Stimulated activated CD4-positive, alpha-beta T cell treated with anti-CD3 and anti-CD28 coated beads, Interleukin-15, amount 100 ng/mL, for 48 hours (primary cell): ENCODE measurements around the gene AIFM1.
"Not testable (repeated sequence)": the region's sequence is repeated elsewhere in the genome, so short reads cannot be mapped to it uniquely, and the experiment has no call there.

ENCODE experiments used
- DNase-seq, 2 donors: peaks; one replicate each; pipeline ENCODE4 v3.0.0-alpha.2; 2020; ENCODE audit warnings: low read depth in 2 of 2

The AIFM1 gene

DNA sequence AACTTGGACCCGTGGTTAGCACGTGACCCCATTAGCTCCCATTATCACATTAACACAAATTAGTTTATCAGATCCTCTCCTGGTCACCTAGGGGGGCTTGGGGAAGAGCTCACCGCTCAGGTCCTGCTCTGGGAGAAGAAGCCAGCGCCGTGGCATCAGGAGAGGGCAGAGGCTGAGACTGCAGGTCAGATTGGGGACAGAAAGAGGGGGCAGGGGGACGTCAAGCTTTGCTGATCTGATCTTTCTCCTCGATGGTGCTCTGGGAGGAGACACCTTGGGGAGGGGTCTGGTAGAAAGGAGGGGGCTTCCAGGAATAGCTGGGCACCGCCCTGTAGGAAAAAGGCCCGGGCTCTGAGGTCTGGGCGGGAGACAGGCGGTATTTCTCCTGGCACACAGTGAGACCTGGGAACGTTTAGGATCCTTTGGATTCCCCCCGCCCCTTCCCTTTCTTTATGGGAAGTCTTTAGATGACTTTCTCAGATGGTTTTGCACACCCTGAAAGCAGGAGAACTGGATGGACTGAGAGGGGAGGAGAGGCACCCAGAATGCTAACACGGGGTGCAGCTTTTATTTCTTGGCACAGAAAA lies 46.2 kb downstream of the AIFM1 start:
- no peak for DNase-seq

GRCh38 chrX:130118441-130119311 lies 47.0 kb downstream of the AIFM1 start:
- DNase-seq = no peak

DNA sequence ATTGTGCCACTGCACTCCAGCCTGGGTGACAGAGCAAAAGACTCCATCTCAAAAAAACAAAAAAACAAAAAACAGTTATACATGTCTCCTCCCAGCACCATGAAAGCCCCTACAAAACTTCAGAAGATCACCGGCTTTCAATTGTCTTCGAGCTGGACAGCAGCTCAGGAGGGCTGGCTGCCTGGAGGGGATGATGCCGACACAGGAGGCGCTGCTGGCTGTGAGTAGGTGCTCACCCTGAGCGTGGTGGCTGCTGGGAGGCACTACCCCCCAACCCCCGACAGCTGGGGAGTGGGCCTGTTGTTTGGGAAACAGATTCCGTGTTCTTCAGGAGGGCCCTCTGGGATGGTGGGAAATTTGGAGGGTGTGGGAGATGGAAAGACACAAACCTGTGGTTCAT lies 48.5 kb downstream of the AIFM1 start:
- no peak for DNase-seq

GRCh38 chrX:130115119-130115885 lies 50.3 kb downstream of the AIFM1 start:
- DNase-seq = not testable (repeated sequence)

DNA sequence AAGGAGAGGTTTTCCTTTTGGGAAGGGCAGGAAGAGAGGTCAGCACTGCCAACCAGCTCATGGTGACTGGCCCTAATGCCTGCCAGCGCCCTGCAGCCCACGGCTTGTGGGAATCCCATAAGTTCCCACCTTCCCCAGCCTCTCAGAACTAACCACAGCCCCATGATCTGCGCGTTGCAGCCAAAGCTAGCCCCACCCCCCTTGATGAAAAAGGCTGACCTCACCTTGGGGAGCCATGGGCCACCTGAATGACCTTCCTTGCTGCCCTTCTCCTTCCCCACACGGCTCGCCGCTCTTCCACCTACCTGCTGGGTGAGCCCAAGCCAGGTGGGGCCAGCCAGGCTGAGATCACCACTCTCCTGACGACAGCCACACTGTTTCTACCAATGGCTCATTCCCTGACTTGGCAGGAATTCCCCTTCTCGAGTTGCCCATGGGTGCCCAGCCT lies 51.5 kb downstream of the AIFM1 start:
- DNase-seq = no peak

DNA sequence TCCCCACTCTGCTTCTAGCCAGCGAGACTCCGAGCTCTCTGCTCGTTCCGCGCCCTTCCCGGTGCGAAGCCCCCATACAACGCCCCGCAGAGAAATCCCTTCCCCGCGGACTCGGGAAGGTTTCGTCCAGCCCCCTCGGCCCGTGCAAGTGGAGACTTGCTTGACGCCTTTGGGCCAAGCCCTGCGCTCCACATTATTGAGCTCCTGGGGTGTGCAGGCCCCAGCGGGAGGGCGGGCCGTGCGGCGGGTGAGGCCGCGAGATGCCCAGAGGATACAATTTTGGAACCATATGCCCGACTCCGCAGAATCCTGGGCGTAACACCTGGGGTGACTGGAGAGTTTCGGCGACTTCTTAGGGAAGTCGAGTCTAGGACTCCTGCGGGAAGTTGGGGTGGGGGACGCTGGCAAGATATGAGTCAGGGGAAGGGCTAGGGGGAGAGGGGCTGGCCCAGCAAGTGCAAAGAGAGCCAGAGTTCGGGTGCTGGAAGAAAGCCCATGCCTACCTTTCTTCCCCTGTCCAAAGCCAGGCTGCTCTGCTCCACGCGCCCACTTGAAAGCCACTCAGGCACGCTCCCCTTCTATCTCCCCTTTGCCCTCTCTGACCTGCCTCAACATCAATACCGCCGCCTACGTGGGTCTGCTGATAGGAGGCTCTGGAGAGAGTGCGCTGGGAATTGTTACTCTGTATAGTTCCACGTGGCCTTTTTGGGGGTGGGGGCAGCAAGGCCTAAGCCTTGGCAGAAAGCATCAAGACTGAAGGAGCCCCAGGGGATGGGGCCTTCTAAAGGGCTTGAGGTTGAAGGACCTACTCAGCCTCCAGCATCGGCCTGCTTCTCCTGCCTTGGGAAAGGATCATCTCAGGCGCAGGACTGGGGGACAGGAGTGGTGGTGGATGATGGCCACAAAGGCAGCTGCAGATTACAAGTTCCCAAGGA lies 54.2 kb downstream of the AIFM1 start:
- DNase-seq = no peak

DNA sequence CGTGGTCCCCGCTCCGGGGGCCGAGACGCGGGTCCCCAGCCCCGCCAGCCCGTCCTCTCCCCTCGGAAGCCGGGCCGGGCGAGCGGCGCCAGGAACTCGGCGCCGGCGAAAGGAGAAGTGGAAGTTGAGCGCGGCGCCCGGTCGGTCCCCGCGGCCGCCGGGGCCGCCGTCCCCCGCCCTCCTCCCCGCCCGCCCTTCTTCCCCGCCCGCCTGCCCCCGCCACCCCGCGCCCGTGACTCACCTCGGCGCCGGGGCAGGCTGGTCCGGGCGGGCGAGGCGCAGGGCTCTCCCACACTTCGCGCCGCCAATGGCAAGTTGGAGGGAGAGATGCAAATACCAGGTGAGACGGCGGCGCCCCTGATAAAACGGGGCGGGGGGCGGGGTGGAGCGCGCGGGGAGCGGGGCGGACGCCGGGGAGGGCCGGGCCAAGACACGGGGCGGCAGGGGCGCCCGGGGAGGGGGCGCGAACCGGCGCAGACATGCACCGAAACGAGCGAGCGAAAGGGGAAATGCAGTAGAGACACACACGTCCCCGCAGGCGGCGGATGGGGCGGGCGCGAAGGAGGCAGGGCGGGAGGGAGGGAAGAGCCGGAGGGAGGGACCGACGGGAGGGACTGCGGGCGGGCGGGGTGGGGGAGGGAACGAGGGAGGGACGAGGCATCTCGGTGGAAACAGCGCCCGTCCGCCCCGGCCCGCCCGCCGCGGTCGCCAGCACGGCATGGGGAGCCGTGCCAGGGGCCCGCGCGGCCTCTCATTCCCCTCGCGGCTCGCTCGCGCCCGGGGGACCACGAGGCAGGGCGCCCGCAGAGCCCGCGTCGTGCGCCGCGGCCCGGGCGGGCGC lies 55.0 kb downstream of the AIFM1 start, which contains the start of gene ELF4:
Gene ELF4, minus strand, starts transcription at position 119 of the 841 bp plus-strand sequence. CDS start 29,167 bp downstream, outside the sequence.
- peak in 1 of 2 donors; percentile 49 for DNase-seq

DNA sequence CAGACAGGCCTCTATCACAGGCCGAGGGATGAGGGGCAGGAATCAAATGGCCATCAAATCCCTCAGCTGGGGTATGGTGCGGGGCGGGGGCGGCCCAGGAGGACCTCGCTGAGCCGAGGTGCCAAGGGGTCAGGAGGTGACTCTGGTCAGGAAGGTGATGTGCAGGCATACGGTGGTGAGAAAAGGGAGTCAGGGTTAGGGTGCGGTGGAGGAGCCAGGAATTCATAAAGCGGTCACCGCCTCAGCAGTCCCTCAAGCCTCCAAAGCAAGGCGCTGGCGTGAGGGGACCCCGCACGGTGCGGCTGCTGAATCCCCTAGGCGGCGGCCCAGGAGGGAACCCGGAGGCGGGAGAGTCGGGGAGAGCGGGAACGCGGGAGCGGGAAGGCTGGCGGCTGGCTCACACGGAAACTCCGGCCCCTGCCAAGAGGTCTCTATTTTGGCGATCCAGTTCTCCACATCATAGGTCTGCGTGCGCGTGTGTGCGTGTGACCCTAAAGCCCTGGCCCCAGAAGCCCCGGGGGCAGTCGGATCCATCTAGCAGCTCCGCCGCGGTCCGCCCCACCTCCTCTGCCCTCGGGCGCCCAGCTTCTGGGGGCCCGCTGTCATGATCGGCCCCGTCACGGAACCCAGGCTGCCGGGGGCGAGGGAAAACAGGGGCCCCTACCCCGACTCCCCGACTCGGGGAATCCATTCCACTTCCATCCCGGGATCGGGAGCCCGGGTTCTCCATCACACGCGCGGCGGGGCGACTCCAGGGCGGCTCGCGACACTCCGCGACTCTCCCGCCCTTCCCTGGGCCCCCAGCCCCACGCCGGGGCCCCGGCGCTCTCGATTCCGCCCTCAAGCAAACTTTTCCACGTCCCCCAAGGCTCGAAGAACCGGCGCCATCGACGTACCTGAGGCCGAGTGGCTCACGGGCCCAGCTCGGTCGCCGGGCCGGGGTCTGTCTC lies 55.9 kb downstream of the AIFM1 start:
- DNase-seq = no peak

DNA sequence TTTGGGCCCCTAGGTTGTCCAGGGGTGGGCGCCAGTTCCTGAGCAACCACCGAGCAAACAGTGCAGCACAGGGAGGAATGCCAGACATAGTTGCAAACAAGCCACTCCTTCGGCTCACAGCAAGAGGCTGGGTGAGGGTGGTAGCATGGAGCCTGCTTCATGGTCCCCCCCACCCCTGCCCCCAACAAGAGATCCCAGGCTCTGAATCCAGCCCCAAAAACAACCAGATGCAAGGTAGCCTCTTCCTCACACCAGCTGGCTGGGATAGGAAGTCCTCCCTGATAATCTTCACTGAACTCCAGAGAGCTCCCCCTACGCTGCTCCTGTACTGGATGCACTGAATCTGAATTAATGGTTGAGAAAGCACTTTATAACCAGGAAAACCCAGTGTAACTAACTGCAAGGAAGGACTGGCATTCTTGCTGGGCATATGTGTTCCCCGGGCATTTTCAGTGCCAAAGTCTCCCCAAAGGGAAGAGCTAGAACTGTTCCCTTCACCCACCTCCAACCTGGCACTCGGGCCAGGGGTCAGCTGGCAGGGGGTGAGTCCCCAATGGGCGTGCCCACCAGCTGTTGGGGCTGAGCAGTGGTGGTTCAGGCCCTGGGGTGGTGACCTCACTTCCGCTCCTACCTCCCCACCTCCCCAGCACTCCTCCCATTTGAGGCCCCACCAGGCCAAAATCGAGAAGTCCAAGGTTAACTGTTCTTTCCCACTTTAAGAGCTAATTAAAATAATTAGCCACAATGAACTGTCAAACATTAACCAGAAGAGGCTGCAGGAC lies 56.8 kb downstream of the AIFM1 start:
- peak in 1 of 2 donors; percentile 39 for DNase-seq

DNA sequence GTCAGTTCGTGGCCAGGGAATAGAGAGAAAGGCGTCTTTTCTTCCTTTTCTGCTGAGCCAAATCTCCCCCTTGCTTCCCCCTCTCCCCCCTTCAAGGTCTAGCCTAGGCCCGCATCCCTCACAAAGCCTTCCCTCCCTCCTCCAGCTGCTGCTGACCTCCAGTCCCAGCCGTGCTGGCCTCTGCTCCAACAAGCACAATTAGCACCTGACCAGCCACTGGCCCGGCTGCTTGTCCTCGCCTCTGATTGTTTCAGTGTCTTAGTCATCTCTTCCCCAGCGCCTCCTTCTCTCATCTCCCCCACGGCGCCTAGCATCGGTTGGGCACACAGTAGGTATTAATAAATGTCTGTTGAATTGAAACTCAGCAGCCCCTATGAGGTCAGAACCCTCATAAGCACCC lies 59.6 kb downstream of the AIFM1 start:
- DNase-seq = no peak

DNA sequence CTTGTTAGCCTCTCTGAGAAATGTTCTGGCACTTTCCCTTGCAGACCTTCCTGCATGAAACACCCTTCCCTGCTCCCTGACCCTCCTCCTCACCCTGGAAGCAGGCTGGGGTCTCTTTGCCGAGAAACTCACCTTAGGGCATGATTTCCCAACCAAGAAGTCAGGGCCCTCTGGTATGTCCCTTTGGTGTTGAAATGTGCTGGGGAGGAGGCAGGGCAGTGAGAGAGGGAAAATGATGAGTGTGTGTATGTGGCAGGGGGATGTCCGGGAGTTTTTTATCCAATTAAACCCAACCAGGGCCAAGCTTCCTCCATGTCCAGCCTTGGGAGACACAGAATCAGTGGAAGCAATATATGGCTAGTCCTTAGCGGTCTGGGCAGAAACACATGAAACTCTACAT lies 60.4 kb downstream of the AIFM1 start:
- DNase-seq = no peak

- DNase-seq = no peak
These were observed 62.0 kb downstream of the AIFM1 start for GRCh38 chrX:130103605-130104004.

GRCh38 chrX:130100180-130100579 lies 65.5 kb downstream of the AIFM1 start:
- DNase-seq = no peak

- no peak for DNase-seq
These were observed 67.5 kb downstream of the AIFM1 start for GRCh38 chrX:130098210-130098552.

DNA sequence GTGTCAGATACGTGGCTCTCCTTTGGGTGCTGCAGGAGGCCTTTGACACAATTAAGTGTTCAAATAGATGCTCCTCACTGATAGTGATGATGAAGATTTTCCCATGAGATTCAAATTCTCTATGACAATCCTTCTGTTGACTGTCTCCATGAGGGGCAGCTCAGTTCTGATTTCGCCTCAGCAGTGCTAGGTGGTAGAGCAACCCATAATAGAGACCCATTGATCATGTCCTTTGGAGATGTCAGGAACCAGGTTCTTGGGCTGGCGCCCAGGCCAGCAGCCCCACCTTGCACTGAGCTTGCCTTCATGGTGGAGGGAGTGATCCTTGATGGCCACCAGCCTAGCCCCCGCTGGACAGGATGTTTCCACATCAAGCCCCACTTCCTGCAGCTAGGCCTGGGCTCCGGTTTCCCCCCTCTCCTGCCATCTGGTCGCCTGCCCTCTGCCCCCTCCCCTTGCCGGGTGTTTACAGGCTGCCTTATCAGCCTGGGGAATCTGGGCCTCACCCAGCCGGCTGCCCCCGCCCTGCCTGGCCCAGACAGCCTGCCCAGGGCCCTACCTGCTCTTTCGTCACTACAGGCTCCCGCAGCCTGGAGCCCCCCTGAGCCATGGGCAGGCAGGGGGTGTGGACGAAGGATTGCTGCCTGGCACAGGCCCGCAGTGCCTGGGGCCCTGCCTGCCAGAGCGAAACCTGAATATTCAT lies 68.0 kb downstream of the AIFM1 start:
- DNase-seq = no peak

DNA sequence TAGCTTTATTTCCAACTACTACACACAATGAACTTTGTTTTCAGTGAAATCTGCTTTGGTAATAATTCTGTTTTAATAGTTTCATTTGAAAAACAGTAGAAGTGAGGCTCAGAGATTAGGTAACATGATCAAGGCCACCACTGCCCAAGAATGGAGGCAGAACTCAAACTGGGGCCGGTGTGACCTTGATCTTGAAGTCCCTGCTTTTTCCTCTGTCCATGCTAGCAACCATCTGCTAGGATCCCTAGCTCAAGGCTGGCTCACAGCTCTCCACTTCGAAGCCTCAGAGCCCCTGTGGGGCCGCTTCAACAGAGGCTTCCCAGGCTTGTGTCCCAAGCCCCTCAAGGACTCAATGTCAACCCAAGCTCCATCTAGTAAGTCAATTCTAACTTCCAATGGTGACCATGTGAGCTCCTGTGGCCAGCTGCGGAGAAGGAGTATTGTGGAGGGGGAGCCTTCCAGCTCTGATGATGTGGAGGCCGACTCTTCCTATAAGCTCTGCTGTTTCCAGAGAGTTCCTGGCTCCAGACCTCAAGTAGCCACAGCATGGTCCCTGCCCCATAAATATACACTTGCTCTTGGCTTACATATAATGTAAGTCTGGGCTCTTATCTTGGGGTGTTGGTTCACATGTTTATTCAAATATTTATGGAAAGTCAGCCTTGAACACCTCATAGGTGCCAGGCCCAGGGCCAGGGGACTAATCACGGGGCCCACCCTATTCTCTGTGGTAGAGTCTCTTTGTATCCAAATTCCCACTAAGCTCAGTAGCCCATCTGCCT lies 70.2 kb downstream of the AIFM1 start:
- no peak for DNase-seq

DNA sequence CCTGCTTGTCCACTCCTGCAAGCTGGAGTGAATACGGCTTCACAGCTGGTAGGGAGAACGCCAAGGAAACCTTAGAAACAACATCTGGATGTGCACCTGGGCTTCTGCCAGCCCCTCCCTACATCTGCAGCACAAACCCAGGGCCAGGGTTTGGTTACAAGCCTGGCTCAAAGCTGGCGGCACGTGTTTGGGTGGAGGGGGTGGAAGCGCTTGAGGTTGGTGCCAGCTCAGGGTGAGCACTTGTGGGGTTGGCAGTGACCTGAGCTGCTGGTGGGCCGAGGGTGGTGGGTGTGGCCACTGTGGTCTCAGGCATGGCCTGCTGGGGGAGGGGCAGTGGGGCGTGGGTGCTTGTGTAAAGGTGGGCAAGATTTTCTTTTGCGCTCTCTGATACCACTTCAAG lies 70.9 kb downstream of the AIFM1 start:
- no peak for DNase-seq
